HG03066 (cell line): ENCODE results near the gene RFC5.
"Not testable (repeated sequence)": the region's sequence is repeated elsewhere in the genome, so short reads cannot be mapped to it uniquely, and the experiment has no call there.

ENCODE experiments used
- ATAC-seq: cut with Tn5 transposase; IDR thresholded peaks from one replicate; pipeline ENCODE4 v1.9.1; 2021; ENCODE audit warnings: low read depth; ENCODE audit not compliant: unreplicated experiment

Gene RFC5

GRCh38 chr12:118070650-118071049 is 54.1 kb downstream of the RFC5 start:
- no peak for ATAC-seq

GRCh38 chr12:118073768-118074167 is 57.3 kb downstream of the RFC5 start:
- peak; percentile 41 for ATAC-seq

- ATAC-seq = not testable (repeated sequence)
These were observed 65.0 kb downstream of the RFC5 start for GRCh38 chr12:118081521-118081920.
